GM13976 (cell line): ENCODE data around the gene GFPT1.
"Not testable (repeated sequence)": the region's sequence is repeated elsewhere in the genome, so short reads cannot be mapped to it uniquely, and the experiment has no call there.

ENCODE experiments used
- DNase-seq: peaks from one replicate; pipeline ENCODE4 v3.0.0; 2012; ENCODE audit warnings: low spot score
- in situ Hi-C: fragments of 300-500 bp; cut with MboI; formaldehyde crosslinking; loops from one replicate; pipeline ENCODE4 v1.12.0; 2022; ENCODE audit warnings: low sequenced_read_pairs, mixed read lengths, inconsistent platforms; ENCODE audit not compliant: unreplicated experiment
- TF ChIP-seq, protein P1 (sequence below): IDR thresholded peaks from 2 replicates; pipeline ENCODE4 v1.5.1; 2012; ENCODE audit warnings: borderline replicate concordance, mild to moderate bottlenecking; ENCODE audit not compliant: insufficient read depth; ENCODE audit errors: extremely low read depth, missing control alignments, control extremely low read depth

GFPT1 gene

DNA sequence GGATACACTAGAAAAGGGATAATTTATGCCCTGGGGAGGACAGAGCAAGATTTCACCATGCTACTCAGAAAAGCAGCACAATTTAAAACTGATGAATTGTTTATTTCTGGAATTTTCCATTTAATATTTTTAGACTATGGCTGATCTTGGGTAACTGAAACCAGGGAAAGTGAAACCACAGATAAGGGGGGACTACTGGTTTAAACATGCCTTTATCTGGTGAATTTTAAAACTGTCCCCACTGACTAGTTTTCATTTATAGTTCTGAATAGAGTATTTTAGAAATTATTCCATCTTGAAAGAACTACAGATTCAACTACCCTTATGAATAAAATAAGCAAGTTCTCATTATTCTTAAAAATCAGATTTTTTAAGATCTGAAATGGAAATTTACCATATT, 35.2 kb upstream of the GFPT1 start:
- in situ Hi-C loops = no loop called here

DNA sequence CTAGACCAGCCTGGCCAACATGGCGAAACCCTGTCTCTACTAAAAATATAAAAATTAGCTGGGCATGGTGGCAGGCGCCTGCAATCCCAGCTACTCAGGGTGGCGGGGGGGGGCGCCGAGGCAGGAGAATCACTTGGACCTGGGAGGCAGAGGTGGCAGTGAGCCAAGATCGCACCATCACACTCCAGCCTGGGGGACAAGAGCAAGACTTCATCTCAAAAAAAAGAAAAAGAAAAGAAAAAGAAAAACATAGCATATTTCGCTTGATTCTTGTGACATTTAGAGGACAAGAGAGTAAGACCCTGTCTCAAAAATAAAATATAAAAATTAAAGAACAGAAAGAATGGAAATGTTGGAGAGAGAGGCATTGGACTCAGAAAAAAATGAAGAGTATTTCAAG, 32.1 kb upstream of the GFPT1 start:
- in situ Hi-C loops, DNase-seq: not testable (repeated sequence)

More for the DNA sequence above, 35.2 kb upstream of the GFPT1 start:
- no peak for DNase-seq
- TF ChIP-seq, protein P1, sequence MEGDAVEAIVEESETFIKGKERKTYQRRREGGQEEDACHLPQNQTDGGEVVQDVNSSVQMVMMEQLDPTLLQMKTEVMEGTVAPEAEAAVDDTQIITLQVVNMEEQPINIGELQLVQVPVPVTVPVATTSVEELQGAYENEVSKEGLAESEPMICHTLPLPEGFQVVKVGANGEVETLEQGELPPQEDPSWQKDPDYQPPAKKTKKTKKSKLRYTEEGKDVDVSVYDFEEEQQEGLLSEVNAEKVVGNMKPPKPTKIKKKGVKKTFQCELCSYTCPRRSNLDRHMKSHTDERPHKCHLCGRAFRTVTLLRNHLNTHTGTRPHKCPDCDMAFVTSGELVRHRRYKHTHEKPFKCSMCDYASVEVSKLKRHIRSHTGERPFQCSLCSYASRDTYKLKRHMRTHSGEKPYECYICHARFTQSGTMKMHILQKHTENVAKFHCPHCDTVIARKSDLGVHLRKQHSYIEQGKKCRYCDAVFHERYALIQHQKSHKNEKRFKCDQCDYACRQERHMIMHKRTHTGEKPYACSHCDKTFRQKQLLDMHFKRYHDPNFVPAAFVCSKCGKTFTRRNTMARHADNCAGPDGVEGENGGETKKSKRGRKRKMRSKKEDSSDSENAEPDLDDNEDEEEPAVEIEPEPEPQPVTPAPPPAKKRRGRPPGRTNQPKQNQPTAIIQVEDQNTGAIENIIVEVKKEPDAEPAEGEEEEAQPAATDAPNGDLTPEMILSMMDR = no peak

DNA sequence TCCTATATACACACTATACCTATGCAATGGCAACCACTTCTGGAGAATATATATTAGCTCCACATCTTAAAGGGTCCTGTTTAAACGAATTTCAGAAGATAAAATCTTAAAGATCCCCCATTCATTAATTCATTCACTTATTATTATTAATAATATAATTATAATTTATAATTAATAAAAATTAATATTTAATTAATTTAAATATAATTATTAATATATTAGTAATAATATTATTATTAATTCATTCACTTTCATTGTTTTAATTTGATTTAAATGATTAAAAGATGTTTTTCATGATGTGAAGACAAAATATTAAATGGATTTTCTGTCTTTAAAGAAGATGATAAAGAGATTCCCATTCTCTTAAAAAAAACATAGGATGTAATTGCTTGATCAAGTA, 29.1 kb upstream of the GFPT1 start:
- DNase-seq = no peak
- TF ChIP-seq, protein P1 = no peak
- in situ Hi-C loops = no loop called here

DNA sequence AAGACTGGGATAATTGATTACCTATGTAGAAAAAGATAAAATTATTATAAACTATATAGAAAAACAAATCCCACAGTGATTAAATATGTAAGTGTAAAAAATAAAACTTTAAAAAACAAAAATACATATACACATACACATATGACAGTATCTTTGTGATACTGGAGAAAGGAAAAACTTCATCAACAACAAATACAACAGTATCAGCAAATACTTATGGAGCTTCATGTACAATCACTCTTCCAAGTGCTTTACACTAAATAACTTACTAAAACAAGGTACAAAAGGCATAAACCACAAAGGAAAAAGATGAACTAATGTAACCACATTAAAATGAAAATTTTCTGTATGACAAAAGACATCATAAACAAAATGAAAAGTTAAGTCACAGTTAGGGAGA, 24.1 kb upstream of the GFPT1 start:
- no peak for DNase-seq
- TF ChIP-seq, protein P1 = no peak
- in situ Hi-C loops = no loop called here

DNA sequence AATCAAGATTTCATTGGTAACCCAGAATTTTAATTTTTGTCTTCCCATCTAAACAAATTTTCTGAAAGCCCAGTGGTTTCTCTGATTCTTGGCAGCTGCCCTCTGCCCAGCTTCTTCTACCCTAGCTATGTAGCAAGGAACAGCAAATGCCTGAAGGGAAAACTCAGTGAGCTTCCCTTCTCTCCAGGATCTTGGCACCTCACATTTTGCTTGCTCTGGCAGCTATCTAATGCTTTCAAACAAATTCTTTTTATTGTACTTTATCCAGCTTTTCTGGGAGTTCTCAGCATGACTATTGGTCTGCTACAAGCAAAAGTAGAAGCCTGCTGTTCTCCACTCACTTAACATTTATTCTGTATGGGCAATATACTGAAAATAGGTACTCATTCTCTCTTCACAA, 18.3 kb upstream of the GFPT1 start:
- in situ Hi-C loops = no loop called here
- no peak for DNase-seq
- TF ChIP-seq, protein P1 = no peak

DNA sequence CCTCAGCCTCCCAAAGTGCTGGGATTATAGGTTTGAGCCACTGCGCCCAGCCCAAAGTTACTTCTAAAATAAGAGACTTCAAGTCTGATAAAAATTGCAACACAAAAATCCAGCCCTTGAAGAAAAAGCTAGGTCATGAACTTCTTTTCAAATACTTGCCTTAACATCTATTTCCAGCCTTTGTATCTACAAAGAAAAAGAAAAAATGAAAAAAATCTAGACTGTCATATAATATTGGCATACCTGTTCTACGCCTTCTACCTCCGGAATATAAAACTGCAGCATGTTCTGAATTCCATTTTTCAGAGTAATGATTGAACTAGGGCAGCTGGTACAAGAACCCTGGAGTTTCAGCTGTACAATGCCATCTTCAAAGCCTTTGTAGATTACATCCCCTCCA, 13.1 kb upstream of the GFPT1 start:
- TF ChIP-seq, protein P1 = no peak
- in situ Hi-C loops = no loop called here
- DNase-seq = no peak

DNA sequence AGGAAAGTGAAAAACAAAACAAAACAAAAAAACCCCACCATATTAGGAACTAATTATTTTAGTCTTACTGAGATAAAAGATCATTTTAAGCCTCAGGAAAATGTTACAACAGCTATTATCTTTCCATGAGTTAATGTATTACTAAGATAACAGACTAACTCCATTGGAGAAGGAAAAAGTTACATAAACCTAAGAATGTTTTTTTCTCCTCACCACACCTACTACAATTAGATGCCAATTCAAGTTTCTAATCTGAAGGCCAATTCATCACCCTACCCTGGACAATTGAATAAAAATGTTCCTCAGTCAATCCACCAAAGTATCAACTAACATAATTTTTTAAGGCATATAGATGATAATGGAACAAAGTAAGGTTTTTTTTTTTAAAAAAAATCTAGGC, 10.2 kb upstream of the GFPT1 start:
- TF ChIP-seq, protein P1 = no peak
- no peak for DNase-seq
- in situ Hi-C loops = no loop called here
